Measurements from ENCODE around the gene FRY. TPM values are rescaled to one million over a fixed set of nuclear protein-coding genes. Genes with fewer than 3 reads are reported as not detected.

Gene FRY
- total RNA-seq, 4 donors from 2014 or later: 99.5 to 285 (median 158) TPM

DNA sequence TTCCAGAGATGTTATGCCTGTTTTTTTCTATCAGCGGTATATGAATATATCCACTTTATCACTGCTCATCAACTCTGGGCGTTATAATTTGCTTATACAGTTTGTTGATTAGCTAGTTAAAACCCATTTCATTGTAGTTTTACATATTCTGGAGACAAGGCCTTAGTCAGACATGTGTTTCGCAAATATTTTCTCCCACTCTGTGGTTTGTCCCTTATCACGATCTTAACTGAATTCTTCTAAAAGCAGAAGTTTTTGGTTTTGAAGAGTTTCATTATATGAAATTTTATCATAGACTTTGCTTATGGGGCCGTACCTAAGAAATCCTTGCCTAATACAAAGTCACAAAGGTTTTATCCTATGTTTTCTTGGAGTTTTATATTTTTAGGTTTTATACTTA, 84.6 kb downstream of the FRY start:
- no peak overlapping the region for H3K4me3 ChIP-seq
- H3K4me1 ChIP-seq: peaks cover 0 to 13% (median 0%) of the 10 kb centered on the region in 3 donors
- no peak for ATAC-seq
- no peaks in the 10 kb centered on the region for H3K27me3 ChIP-seq
- 92% methylated on average over 5 of the region's 5 CpGs for WGBS, 2 donors (ENCODE audit: low coverage in 1 of 2)
- TF ChIP-seq POLR2A (IDR thresholded peaks at IDR 0.05) (no peak), EP300 (IDR thresholded peaks at IDR 0.05) (no peak), POLR2AphosphoS5 (IDR thresholded peaks at IDR 0.05) (no peak)
- TF ChIP-seq, protein P1, sequence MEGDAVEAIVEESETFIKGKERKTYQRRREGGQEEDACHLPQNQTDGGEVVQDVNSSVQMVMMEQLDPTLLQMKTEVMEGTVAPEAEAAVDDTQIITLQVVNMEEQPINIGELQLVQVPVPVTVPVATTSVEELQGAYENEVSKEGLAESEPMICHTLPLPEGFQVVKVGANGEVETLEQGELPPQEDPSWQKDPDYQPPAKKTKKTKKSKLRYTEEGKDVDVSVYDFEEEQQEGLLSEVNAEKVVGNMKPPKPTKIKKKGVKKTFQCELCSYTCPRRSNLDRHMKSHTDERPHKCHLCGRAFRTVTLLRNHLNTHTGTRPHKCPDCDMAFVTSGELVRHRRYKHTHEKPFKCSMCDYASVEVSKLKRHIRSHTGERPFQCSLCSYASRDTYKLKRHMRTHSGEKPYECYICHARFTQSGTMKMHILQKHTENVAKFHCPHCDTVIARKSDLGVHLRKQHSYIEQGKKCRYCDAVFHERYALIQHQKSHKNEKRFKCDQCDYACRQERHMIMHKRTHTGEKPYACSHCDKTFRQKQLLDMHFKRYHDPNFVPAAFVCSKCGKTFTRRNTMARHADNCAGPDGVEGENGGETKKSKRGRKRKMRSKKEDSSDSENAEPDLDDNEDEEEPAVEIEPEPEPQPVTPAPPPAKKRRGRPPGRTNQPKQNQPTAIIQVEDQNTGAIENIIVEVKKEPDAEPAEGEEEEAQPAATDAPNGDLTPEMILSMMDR (IDR thresholded peaks at IDR 0.05): no peak
- H3K27ac ChIP-seq: no peak overlapping the region
- H3K9me3 ChIP-seq: no peaks in the 10 kb centered on the region
- H3K36me3 ChIP-seq: no peaks in the 10 kb centered on the region

DNA sequence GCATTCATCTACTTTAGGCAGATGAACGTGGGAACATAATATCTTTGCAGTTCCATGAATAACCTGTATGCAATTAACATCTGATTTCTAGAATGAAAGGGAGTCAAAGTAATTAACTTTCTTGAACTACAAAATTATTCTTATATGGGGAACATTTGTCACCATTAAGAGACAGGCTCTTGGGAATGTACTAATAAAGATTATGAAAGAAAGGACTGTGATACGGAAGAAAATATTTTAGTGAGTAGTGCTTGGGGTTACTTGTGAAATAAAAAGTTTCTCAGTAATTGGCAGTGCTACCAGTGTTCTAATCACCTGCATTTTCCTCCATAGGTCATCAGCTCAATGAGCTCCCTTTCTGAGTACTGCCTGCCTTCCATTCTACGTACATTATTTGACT, 85.4 kb downstream of the FRY start:
- peaks cover 0 to 13% (median 0%) of the 10 kb centered on the region in 3 donors for H3K4me1 ChIP-seq
- no peak for ATAC-seq
- no peak overlapping the region for H3K27ac ChIP-seq
- H3K27me3 ChIP-seq: no peaks in the 10 kb centered on the region
- no peaks in the 10 kb centered on the region for H3K9me3 ChIP-seq
- H3K36me3 ChIP-seq: no peaks in the 10 kb centered on the region
- H3K4me3 ChIP-seq: no peak overlapping the region
- TF ChIP-seq POLR2AphosphoS5 (IDR thresholded peaks at IDR 0.05): no peak
- no peak for TF ChIP-seq EP300 (IDR thresholded peaks at IDR 0.05)
- no peak for TF ChIP-seq POLR2A (IDR thresholded peaks at IDR 0.05)
- TF ChIP-seq, protein P1 (IDR thresholded peaks at IDR 0.05): no peak
- 87 to 89% methylated on average over 3 of the region's 3 CpGs for WGBS, 2 donors (ENCODE audit: low coverage in 1 of 2)

DNA sequence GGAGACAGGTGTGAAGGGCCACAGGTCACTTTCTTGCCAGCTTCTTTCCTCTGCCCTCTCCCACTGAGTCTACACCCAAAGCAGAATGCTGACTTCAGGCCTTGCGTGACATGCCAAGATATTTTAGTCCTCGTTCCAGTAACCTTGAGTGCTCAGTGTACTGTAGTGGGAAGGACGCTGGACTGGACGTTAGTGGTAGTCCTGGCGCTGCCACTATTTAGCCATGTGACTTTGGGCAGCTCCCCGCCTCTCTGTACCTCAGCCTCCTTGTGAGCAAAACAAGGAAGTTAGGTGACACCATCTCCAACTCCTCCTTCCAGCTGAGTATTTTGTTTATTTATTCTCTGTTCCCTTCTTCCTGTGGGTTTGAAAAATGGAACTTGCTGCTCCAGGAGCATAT, 86.1 kb downstream of the FRY start:
- Histone ChIP-seq H3K27me3 (no peaks in the 10 kb centered on the region), H3K27ac (peak overlapping the region in 1 of 4 donors; percentile 7), H3K9me3 (peaks cover 0 to 5% (median 0%) of the 10 kb centered on the region in 3 donors), H3K4me1 (peaks cover 0 to 13% (median 0%) of the 10 kb centered on the region in 3 donors), H3K4me3 (no peak overlapping the region), H3K36me3 (no peaks in the 10 kb centered on the region)
- no peak for TF ChIP-seq POLR2A (IDR thresholded peaks at IDR 0.05)
- 60 to 89% methylated on average over 4 to 5 of the region's 6 CpGs for WGBS, 2 donors (ENCODE audit: low coverage in 1 of 2)
- ATAC-seq: no peak

DNA sequence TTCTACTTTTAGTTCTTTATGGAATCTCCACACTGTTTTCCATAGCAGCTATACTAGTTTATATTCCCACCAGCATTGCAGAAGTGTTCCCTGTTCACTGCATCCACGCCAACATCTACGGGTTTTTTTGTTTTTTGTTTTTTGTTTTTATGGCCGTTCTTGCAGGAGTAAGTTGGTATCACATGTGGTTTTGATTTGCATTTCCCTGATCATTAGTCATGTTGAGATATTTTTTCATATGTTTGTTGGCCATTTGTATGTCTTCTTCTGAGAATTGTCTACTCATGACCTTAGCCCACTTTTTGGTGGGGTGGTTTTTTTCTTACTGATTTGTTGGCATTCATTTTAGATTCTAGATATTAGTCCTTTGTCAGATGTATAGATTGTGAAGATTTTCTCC, 89.7 kb downstream of the FRY start:
- H3K27ac ChIP-seq: no peak overlapping the region
- WGBS, 2 donors (ENCODE audit: low coverage in 1 of 2): 94% methylated on average over 3 of the region's 3 CpGs; no CpG with 5 or more reads in 1 of the 2 donors
- TF ChIP-seq, protein P1 (IDR thresholded peaks at IDR 0.05): no peak
- TF ChIP-seq POLR2A (IDR thresholded peaks at IDR 0.05) (no peak), EP300 (IDR thresholded peaks at IDR 0.05) (no peak), POLR2AphosphoS5 (IDR thresholded peaks at IDR 0.05) (no peak)
- peaks cover 0 to 16% (median 0%) of the 10 kb centered on the region in 3 donors for H3K4me1 ChIP-seq
- no peaks in the 10 kb centered on the region for H3K36me3 ChIP-seq
- ATAC-seq: no peak
- H3K4me3 ChIP-seq: no peak overlapping the region
- H3K9me3 ChIP-seq: peaks cover 0 to 6% (median 0%) of the 10 kb centered on the region in 3 donors
- H3K27me3 ChIP-seq: no peaks in the 10 kb centered on the region

DNA sequence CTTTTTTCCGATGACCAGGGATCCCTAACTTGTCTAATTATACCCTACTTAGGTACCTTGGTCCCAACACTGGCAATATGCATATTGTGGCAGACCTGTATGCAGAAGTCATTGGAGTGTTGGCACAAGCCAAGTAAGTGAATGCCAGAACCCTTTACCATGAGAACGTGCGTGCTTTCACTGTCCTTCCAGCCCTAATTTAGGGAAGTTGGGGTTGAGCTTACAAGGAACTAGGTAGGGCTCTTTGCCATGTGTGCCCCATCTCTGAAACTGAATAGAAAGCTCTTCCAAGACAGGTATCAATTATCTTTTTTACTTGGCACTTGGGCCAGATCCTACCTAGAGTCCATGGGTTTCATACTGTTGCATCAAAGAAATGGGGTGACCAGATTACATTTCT, 93.2 kb downstream of the FRY start:
- peak overlapping the region in 3 of 4 donors; percentile 25 to 51 (median 48) for H3K27ac ChIP-seq
- ATAC-seq: no peak
- no peaks in the 10 kb centered on the region for H3K27me3 ChIP-seq
- TF ChIP-seq POLR2A (IDR thresholded peaks at IDR 0.05) (no peak), EP300 (IDR thresholded peaks at IDR 0.05) (no peak), POLR2AphosphoS5 (IDR thresholded peaks at IDR 0.05) (no peak)
- TF ChIP-seq, protein P1 (IDR thresholded peaks at IDR 0.05): no peak
- no peaks in the 10 kb centered on the region for H3K36me3 ChIP-seq
- 90 to 95% methylated on average over 3 of the region's 3 CpGs for WGBS, 2 donors (ENCODE audit: low coverage in 1 of 2)
- H3K9me3 ChIP-seq: peaks cover 0 to 6% (median 0%) of the 10 kb centered on the region in 3 donors
- H3K4me1 ChIP-seq: peaks cover 0 to 8% (median 0%) of the 10 kb centered on the region in 3 donors
- no peak overlapping the region for H3K4me3 ChIP-seq

Data from gastroesophageal sphincter (tissue), 4 donors.